H9 (cell line): ENCODE results near the gene IBA57. TPM values are rescaled to one million over a fixed set of nuclear protein-coding genes. Genes with fewer than 3 reads are reported as not detected.
A peak's percentile ranks its signal among the peaks of the same experiment; 100 is the strongest.

ENCODE experiments used
- DNase-seq: peaks from one replicate; pipeline ENCODE4 v3.0.0-alpha.2; 2017
- H2AFZ ChIP-seq: one replicate; pipeline ENCODE4 v1.6.1; 2013; ENCODE audit warnings: mild to moderate bottlenecking, low read length, control low read depth, moderate library complexity
- H2AK5ac ChIP-seq: 2 replicates; pipeline ENCODE4 v1.6.1; 2013; ENCODE audit warnings: low read length, control low read depth, mixed read lengths; ENCODE audit not compliant: insufficient read length
- H2BK120ac ChIP-seq: one replicate; pipeline ENCODE4 v1.6.1; 2013; ENCODE audit warnings: low read depth, mild to moderate bottlenecking, low read length, control low read depth, inconsistent platforms; ENCODE audit not compliant: poor library complexity, severe bottlenecking
- H2BK12ac ChIP-seq: 2 replicates; pipeline ENCODE4 v1.6.1; 2013; ENCODE audit warnings: low read length, control low read depth, mixed read lengths, low read depth; ENCODE audit not compliant: insufficient read length
- H2BK15ac ChIP-seq: 2 replicates; pipeline ENCODE4 v1.6.1; 2013; ENCODE audit warnings: low read depth, low read length, control low read depth
- H2BK20ac ChIP-seq: one replicate; pipeline ENCODE4 v1.6.1; 2013; ENCODE audit warnings: low read depth, mild to moderate bottlenecking, low read length, control low read depth, inconsistent platforms; ENCODE audit not compliant: poor library complexity, severe bottlenecking
- H2BK5ac ChIP-seq: 2 replicates; pipeline ENCODE4 v1.6.1; 2013; ENCODE audit warnings: low read length, control low read depth, mixed read lengths; ENCODE audit not compliant: insufficient read length
- H3K14ac ChIP-seq: 2 replicates; pipeline ENCODE4 v1.6.1; 2013; ENCODE audit warnings: low read length, control low read depth; ENCODE audit not compliant: insufficient read depth
- H3K18ac ChIP-seq: 2 replicates; pipeline ENCODE4 v1.6.1; 2013; ENCODE audit warnings: low read depth, mild to moderate bottlenecking, mixed read lengths, low read length, control low read depth; ENCODE audit not compliant: insufficient read length
- H3K23ac ChIP-seq: 2 replicates; pipeline ENCODE4 v1.6.1; 2013; ENCODE audit warnings: low read length, control low read depth, mixed read lengths, low read depth; ENCODE audit not compliant: insufficient read length
- H3K23me2 ChIP-seq: 2 replicates; pipeline ENCODE4 v1.6.1; 2013; ENCODE audit warnings: low read depth, mild to moderate bottlenecking, mixed read lengths, low read length, control low read depth; ENCODE audit not compliant: insufficient read length, poor library complexity, severe bottlenecking
- H3K27ac ChIP-seq: 2 replicates; pipeline ENCODE4 v1.5.1; 2013; ENCODE audit warnings: low read length, control low read depth, mixed read lengths, low read depth; ENCODE audit not compliant: insufficient read length
- H3K27me3 ChIP-seq: 2 replicates; pipeline ENCODE4 v1.6.1; 2013; ENCODE audit warnings: low read length, control low read depth, inconsistent platforms; ENCODE audit not compliant: insufficient read depth
- H3K4ac ChIP-seq: 2 replicates; pipeline ENCODE4 v1.6.1; 2013; ENCODE audit warnings: low read depth, mild to moderate bottlenecking, control low read depth, inconsistent platforms, low read length, moderate library complexity
- H3K4me1 ChIP-seq: 2 replicates; pipeline ENCODE4 v1.6.1; 2013; ENCODE audit warnings: low read length, control low read depth, inconsistent platforms; ENCODE audit not compliant: insufficient read depth
- H3K4me2 ChIP-seq: 2 replicates; pipeline ENCODE4 v1.6.1; 2013; ENCODE audit warnings: low read length, control low read depth, mixed read lengths; ENCODE audit not compliant: insufficient read length, insufficient read depth
- H3K56ac ChIP-seq: 2 replicates; pipeline ENCODE4 v1.6.1; 2013; ENCODE audit warnings: low read depth, mild to moderate bottlenecking, mixed read lengths, low read length, control low read depth; ENCODE audit not compliant: insufficient read length
- H3K79me1 ChIP-seq: 2 replicates; pipeline ENCODE4 v1.6.1; 2013; ENCODE audit warnings: low read depth, mild to moderate bottlenecking, moderate library complexity, low read length, control low read depth, inconsistent platforms; ENCODE audit not compliant: insufficient read depth, poor library complexity, severe bottlenecking
- H3K79me2 ChIP-seq: 2 replicates; pipeline ENCODE4 v1.6.1; 2013; ENCODE audit warnings: low read length, control low read depth, inconsistent platforms; ENCODE audit not compliant: insufficient read depth
- H3K9ac ChIP-seq: 2 replicates; pipeline ENCODE4 v1.6.1; 2013; ENCODE audit warnings: low read length, control low read depth, mixed read lengths; ENCODE audit not compliant: insufficient read length; ENCODE audit errors: extremely low read depth
- H3K9me3 ChIP-seq: one replicate; pipeline ENCODE4 v1.6.1; 2013; ENCODE audit warnings: low read depth, low read length, inconsistent platforms; ENCODE audit not compliant: control insufficient read depth
- H3T11ph ChIP-seq: one replicate; pipeline ENCODE4 v1.6.1; 2013; ENCODE audit warnings: mild to moderate bottlenecking, low read length, control low read depth, inconsistent platforms
- H4K20me1 ChIP-seq: one replicate; pipeline ENCODE4 v1.6.1; 2013; ENCODE audit not compliant: control insufficient read depth, insufficient read length, insufficient read depth
- H4K5ac ChIP-seq: 2 replicates; pipeline ENCODE4 v1.6.1; 2013; ENCODE audit warnings: low read depth, mild to moderate bottlenecking, mixed read lengths, low read length, control low read depth; ENCODE audit not compliant: insufficient read length
- H4K8ac ChIP-seq: replicated peaks from 2 replicates; pipeline ENCODE4 v1.6.1; 2013; ENCODE audit warnings: low read length, control low read depth, mixed read lengths, low read depth; ENCODE audit not compliant: insufficient read length
- H4K91ac ChIP-seq: 2 replicates; pipeline ENCODE4 v1.6.1; 2013; ENCODE audit warnings: low read depth, mild to moderate bottlenecking, moderate library complexity, mixed read lengths, low read length, control low read depth; ENCODE audit not compliant: insufficient read length
- H3K27ac Mint-ChIP-seq, 3 experiments: 2 replicates in 2 of 3; 3 replicates in 1 of 3; pipeline ENCODE4 v1.8.0; 2020 to 2021; ENCODE audit warnings: mixed read lengths in 3 of 3, mild to moderate bottlenecking in 1 of 3, moderate library complexity in 1 of 3
- H3K27me3 Mint-ChIP-seq: 2 replicates; pipeline ENCODE4 v1.8.0; 2021; ENCODE audit warnings: low read depth, mild to moderate bottlenecking, moderate library complexity, mixed read lengths
- H3K36me3 Mint-ChIP-seq, 3 experiments: 2 replicates in 2 of 3; 3 replicates in 1 of 3; pipeline ENCODE4 v1.8.0; 2020 to 2021; ENCODE audit warnings: low read depth in 3 of 3, mixed read lengths in 3 of 3; ENCODE audit not compliant: insufficient read depth in 1 of 3
- H3K4me1 Mint-ChIP-seq, 2 experiments: 2 replicates each; pipeline ENCODE4 v1.8.0; 2020; ENCODE audit warnings: mixed read lengths in 2 of 2
- H3K4me3 Mint-ChIP-seq, 2 experiments: 2 replicates in 1 of 2; 3 replicates in 1 of 2; pipeline ENCODE4 v1.8.0; 2020 to 2021; ENCODE audit warnings: mild to moderate bottlenecking in 2 of 2, mixed read lengths in 2 of 2, moderate library complexity in 1 of 2
- H3K9me3 Mint-ChIP-seq, 2 experiments: 2 replicates in 1 of 2; 3 replicates in 1 of 2; pipeline ENCODE4 v1.8.0; 2020; ENCODE audit warnings: mild to moderate bottlenecking in 2 of 2, mixed read lengths in 2 of 2, moderate library complexity in 1 of 2
- WGBS: extraction: QIAGEN DNeasy Blood & Tissue Kit; methylation state at CpG from one replicate; pipeline ENCODE4 v1.1.7; 2013; ENCODE audit warnings: missing lambda C conversion rate, low lambda C conversion rate, mixed read lengths; ENCODE audit not compliant: insufficient read length; ENCODE audit errors: extremely low coverage; 5-methylcytosine and 5-hydroxymethylcytosine counted together
- total RNA-seq: library from RNA; stranded (reverse); gene quantifications from 2 replicates; pipeline ENCODE4 v1.2.1, GENCODE V29; 2021
- TF ChIP-seq, protein P1 (sequence below): fragments of 200-600 bp; sonication (generic); conservative IDR thresholded peaks from 3 replicates; pipeline ENCODE4 v1.8.0; 2021; ENCODE audit warnings: antibody characterized with exemption, mild to moderate bottlenecking

IBA57 gene
- total RNA-seq, 1 experiment from 2014 or later = 12.6 TPM

DNA sequence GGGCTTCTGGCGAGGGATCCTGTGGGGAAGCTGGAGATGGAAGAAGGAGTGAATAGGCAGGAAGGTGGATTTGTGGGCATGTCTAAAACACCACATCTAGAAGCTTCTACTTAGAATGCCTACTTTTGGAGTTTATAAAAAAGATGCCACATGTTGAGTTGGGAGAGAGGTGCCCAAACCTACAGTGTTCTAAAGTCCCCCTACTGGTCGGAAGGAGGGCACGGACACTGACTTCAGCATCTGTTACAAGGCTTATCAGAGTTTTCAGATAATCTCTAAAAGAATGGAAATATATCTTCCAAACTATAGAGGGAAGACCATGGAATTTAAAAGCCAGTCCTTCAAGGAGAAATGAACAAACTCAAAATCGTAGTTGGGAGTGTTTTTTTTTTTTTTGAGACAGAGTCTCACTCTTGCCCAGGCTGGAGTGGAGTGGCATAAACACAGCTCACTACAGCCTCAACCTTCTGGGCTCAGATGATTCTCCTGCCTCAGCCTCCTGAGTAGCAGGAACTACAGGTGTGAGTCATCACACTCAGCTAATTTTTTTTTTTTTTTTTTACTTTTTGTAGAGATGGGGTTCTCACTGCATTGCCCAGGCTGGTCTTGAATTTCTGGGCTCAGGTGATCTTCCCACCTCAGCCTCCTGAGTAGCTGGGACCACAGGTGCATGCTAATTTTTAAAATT is 14.8 kb downstream of the IBA57 start:
- Histone ChIP-seq H3K23me2 (no peaks in the 10 kb centered on the region), H2BK20ac (no peak overlapping the region), H3K27ac (no peak overlapping the region), H2BK15ac (no peak overlapping the region), H3K79me2 (no peaks in the 10 kb centered on the region), H3K27me3 (no peaks in the 10 kb centered on the region), H2AK5ac (no peak overlapping the region), H3K9me3 (no peaks in the 10 kb centered on the region), H3K4me2 (no peak overlapping the region), H3K4ac (no peak overlapping the region), H2BK120ac (no peak overlapping the region), H4K91ac (no peak overlapping the region), H3K14ac (no peak overlapping the region), H3T11ph (no peak overlapping the region), H3K23ac (no peak overlapping the region), H3K79me1 (no peaks in the 10 kb centered on the region), H2AFZ (no peak overlapping the region), H4K5ac (no peak overlapping the region), H3K4me1 (no peaks in the 10 kb centered on the region), H3K18ac (no peak overlapping the region), H4K8ac (no peak overlapping the region), H2BK5ac (no peak overlapping the region), H4K20me1 (no peaks in the 10 kb centered on the region), H3K56ac (no peak overlapping the region), H3K9ac (no peak overlapping the region), H2BK12ac (no peak overlapping the region)
- Mint-ChIP-seq H3K4me3 (no peak overlapping the region), H3K4me1 (no peaks in the 10 kb centered on the region), H3K36me3 (no peaks in the 10 kb centered on the region; a peak in 1 of 7 replicates), H3K9me3 (no peaks in the 10 kb centered on the region), H3K27ac (no peak overlapping the region), H3K27me3 (no peaks in the 10 kb centered on the region)
- no CpG with 5 or more reads among the region's 4 CpGs for WGBS
- DNase-seq = no peak
- TF ChIP-seq, protein P1, sequence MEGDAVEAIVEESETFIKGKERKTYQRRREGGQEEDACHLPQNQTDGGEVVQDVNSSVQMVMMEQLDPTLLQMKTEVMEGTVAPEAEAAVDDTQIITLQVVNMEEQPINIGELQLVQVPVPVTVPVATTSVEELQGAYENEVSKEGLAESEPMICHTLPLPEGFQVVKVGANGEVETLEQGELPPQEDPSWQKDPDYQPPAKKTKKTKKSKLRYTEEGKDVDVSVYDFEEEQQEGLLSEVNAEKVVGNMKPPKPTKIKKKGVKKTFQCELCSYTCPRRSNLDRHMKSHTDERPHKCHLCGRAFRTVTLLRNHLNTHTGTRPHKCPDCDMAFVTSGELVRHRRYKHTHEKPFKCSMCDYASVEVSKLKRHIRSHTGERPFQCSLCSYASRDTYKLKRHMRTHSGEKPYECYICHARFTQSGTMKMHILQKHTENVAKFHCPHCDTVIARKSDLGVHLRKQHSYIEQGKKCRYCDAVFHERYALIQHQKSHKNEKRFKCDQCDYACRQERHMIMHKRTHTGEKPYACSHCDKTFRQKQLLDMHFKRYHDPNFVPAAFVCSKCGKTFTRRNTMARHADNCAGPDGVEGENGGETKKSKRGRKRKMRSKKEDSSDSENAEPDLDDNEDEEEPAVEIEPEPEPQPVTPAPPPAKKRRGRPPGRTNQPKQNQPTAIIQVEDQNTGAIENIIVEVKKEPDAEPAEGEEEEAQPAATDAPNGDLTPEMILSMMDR = peak; percentile 65
